Breast epithelium (tissue), 3 donors: ENCODE measurements around the gene ABTB2.

Experiments
- POLR2A ChIP-seq: fragments of 450-650 bp; IDR thresholded peaks from one replicate; pipeline ENCODE4 v1.6.1; 2016; ENCODE audit warnings: antibody characterized with exemption, mild to moderate bottlenecking, moderate library complexity
- POLR2AphosphoS5 ChIP-seq, 3 donors: sonication (generic); formaldehyde crosslinking; IDR thresholded peaks; one replicate each; pipeline ENCODE4 v1.6.1; 2017; ENCODE audit warnings: antibody characterized with exemption in 3 of 3
- TF ChIP-seq, protein P1 (sequence below), 3 donors: fragments of 450-650 bp; IDR thresholded peaks; one replicate each; pipeline ENCODE4 v1.5.1; 2016 to 2017; ENCODE audit warnings: antibody characterized with exemption in 3 of 3, mild to moderate bottlenecking in 3 of 3, moderate library complexity in 3 of 3

DNA sequence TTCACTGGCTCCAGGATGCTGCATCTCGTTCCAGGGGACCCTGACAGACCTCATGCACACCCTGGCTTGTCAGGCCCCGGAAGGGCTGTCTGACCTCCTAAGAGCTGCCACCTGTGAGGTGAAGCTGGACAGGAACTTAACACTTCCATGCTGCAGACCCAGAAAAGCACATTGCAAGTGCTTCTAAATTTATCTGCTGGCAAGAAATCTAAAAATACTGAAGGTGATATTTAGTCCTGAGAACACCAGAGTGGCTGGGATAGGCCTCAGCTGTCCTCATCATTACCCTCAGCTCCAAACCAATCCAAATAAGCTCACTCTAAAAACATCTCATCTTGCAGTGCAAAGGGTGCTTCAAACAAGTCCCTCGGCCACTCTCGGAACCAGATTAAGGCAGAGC lies 46.7 kb downstream of the ABTB2 start:
- TF ChIP-seq, protein P1, sequence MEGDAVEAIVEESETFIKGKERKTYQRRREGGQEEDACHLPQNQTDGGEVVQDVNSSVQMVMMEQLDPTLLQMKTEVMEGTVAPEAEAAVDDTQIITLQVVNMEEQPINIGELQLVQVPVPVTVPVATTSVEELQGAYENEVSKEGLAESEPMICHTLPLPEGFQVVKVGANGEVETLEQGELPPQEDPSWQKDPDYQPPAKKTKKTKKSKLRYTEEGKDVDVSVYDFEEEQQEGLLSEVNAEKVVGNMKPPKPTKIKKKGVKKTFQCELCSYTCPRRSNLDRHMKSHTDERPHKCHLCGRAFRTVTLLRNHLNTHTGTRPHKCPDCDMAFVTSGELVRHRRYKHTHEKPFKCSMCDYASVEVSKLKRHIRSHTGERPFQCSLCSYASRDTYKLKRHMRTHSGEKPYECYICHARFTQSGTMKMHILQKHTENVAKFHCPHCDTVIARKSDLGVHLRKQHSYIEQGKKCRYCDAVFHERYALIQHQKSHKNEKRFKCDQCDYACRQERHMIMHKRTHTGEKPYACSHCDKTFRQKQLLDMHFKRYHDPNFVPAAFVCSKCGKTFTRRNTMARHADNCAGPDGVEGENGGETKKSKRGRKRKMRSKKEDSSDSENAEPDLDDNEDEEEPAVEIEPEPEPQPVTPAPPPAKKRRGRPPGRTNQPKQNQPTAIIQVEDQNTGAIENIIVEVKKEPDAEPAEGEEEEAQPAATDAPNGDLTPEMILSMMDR (IDR thresholded peaks at IDR 0.05): no peak
- TF ChIP-seq POLR2A: no peak
- no peak for TF ChIP-seq POLR2AphosphoS5 (IDR thresholded peaks at IDR 0.05)
